Fibroblast of the conjunctiva (primary cell): ENCODE results near the gene EFHC2.
"Not testable (repeated sequence)": the region's sequence is repeated elsewhere in the genome, so short reads cannot be mapped to it uniquely, and the experiment has no call there.

ENCODE experiments used
- DNase-seq: peaks from one replicate; pipeline ENCODE4 v3.0.0-alpha.2; 2010; ENCODE audit warnings: low read depth

Gene EFHC2

GRCh38 chrX:44234116-44234515 lies 109.4 kb downstream of the EFHC2 start:
- no peak for DNase-seq

- no peak for DNase-seq
Observed at GRCh38 chrX:44232081-44232480, 111.4 kb downstream of the EFHC2 start.

DNA sequence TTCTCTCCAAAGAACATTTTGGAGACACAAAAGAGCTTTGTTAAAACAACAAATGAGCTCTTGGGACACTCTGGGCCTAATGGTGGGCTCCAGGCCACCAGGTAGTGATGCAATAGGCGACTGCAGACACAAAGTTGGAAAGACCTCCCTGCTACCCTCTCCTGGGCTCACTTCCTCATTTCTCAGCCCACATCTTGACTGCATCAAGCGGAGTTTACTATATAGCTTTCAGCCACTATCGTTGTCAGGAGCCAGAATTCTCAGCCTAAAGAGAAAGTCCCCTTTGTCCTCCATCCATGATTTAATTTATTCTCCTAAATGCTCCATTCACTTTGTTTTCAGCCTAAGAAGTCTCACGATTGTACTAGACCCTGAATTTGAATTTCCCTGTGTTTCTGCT lies 114.9 kb downstream of the EFHC2 start:
- no peak for DNase-seq

GRCh38 chrX:44227991-44228390 lies 115.5 kb downstream of the EFHC2 start:
- DNase-seq, result no peak

DNA sequence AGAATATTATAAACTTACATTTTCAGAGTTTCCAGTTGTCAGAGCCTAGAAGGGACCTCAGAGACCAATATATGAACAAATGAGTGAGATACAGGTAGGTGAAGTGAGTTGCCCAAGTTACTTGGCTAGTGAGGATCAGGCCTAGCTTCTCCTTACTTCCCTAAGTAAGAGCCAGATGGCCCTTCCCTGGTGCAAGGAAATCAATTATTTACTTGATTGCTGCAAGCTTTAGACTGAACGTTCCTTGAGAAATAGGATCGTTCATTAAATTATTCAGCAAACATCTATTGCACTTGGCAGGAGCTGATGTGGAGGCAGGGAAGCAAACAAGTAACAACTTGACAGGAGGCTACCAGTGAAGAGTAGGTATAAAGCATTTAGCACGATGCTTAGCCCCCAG lies 117.8 kb downstream of the EFHC2 start:
- DNase-seq, result no peak

GRCh38 chrX:44224760-44225159 lies 118.7 kb downstream of the EFHC2 start:
- no peak for DNase-seq

- peak; percentile 30 for DNase-seq
Observed at GRCh38 chrX:44223150-44223549, 120.3 kb downstream of the EFHC2 start.

GRCh38 chrX:44218465-44218864 lies 125.0 kb downstream of the EFHC2 start:
- DNase-seq, result no peak

GRCh38 chrX:44216171-44216570 lies 127.3 kb downstream of the EFHC2 start:
- no peak for DNase-seq

DNA sequence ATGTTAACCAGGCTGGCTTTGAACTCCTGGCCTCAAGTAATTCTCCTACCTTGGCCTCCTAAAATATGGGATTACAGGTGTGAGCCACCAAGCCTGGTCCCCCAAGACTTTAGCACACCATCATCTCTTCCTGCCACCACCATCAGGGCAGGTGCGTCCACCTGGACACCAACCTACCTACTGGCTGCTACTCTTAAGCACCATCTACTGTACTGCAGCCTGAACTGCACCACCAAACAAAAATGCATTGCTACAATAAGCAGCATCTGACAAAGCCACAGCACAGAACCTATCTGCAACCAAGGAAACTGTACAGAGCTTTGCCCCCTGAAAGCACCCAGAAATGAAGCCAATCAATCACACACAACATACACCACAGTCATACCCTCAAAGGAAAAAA lies 139.7 kb downstream of the EFHC2 start:
- no peak for DNase-seq

- no peak for DNase-seq
Observed at GRCh38 chrX:44202596-44202995, 140.9 kb downstream of the EFHC2 start.

- DNase-seq, result no peak
Observed at GRCh38 chrX:44189116-44189515, 154.4 kb downstream of the EFHC2 start.

DNA sequence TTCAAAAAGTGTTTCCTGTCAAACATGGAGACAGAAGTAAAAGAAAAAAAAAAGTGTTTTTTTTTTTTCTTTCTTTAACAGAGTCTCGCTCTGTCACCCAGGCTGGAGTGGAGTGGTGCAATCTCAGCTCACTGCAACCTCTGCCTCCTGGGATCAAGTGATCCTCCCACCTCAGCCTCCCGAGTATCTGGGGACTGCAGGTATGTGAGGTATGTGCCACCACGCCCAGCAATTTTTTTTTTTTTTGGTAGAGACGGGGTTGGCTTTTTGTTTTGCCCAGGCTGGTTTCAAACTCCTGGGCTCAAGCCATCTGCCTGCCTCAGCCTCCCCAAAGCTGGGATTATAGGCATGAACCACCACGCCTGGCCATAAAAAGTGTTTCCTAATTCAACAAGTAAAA lies 155.6 kb downstream of the EFHC2 start:
- not testable (repeated sequence) for DNase-seq

DNA sequence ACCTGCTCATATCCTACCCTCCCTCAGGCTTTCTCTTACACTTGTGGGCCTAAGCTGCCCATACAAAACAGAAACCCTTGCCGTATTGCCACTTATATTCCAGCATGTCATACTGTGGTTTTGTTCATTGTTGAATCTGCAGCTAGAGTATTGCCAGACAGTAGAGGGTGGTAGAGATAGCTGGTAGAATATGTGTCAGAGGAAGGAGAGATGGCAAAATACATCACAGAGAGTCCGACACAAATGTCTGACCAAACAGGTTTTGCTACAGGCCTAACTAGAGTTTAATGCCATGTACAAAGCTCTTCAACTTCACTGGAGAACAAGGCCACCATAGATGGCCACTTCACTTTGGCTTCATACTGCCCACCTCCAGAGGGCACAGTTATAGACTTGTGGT lies 160.1 kb downstream of the EFHC2 start:
- no peak for DNase-seq

DNA sequence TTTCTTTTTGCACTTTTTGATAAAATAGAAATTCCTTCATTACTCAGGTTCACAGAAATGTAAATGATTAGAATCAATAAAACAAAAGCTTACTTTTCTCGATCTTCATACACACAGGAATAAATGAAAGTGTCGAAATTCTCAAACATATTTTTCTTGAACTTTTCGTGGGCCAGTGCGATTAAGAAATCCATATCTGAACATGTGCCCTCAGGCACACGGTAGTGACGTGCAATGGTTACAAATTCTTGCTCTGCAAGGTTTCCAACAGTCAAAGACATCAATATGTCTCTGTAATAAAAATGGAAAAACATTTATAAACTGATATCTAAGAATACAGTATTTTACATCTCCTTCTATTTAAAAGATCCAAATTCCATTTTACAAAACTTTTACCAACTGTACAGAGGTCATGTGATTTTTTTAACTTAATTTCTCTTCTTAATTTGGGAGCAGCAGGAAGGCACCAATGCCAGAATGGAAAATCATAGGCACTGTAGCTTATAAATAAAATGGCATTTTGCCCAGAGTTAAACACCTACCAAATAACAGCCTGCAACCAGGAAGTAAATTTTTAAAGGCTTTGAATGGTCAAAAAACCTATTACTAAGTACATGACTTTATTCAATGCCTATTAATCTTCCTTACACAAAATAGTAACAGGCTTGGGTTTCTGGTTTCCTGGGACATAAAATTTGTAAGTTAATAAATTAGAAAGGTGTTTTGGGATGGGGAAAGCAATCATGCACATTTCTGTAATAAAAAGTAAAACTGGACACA lies 165.0 kb downstream of the EFHC2 start:
- DNase-seq, result no peak

- DNase-seq, result no peak
Observed at GRCh38 chrX:44175455-44175854, 168.0 kb downstream of the EFHC2 start.

DNA sequence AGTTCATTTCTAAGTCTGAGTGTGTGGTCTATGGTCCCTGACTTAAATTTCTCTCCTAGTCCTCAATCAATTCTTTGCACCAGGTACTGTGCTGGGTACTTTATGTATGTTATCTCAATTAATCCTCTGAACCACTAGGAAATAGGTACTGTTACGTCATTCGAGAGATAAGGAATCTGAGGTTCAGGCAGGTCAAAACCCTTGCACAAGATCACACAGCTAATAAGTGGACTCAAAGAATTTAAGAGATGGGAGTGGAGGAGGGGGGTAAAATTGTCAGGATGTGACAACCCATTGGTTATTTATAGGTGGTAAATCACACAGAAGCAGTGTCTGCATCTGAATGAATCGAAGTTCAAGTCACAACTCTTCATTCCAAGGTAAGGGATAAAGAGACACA lies 169.4 kb downstream of the EFHC2 start:
- no peak for DNase-seq

GRCh38 chrX:44173219-44173618 lies 170.3 kb downstream of the EFHC2 start:
- no peak for DNase-seq

DNA sequence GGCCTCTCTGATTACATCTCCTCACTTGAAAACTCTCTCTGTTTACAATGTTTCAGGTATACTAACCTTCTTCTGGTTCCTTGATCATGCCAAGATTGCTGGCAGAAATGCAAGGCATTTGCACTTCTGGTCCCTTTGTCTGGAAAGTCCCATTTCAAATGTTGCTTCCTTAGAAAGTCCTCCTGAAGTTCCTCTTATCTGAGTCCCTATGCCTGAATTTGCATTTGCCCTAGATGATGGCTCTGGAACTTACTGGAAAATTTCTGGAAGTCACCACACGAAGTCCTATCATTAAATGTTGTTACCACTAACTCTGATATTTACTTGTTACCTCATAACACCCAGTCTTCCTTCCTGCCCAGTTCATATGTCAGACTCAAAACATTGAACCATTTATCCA lies 176.4 kb downstream of the EFHC2 start:
- DNase-seq, result no peak

- DNase-seq, result no peak
Observed at GRCh38 chrX:44162964-44163475, 180.5 kb downstream of the EFHC2 start.

GRCh38 chrX:44157858-44158257 lies 185.6 kb downstream of the EFHC2 start:
- DNase-seq, result peak; percentile 12

- no peak for DNase-seq
Observed at GRCh38 chrX:44157283-44157682, 186.2 kb downstream of the EFHC2 start.

GRCh38 chrX:44156726-44157125 lies 186.7 kb downstream of the EFHC2 start:
- DNase-seq, result no peak

DNA sequence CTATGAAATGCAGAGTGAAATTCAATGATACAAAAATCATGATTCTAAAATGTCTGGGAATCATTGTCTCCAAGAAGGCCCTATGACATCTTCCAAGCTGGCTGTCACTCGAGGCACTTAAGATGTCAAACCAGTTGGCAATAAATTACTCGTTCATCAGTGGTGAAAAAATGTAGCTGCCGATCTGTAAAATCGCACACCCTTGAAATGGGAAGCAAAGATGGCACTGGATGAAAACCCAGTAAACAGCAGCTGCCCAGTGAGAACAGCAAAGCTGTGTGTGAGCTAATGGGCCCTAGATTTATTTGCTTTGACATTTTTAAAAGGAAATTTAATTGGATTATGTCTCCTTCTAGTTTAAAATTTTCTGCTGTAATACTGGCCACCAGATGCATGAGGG lies 188.3 kb downstream of the EFHC2 start:
- DNase-seq, result no peak
